ENCODE measurements around the gene EBF4. TPM values are rescaled to one million over a fixed set of nuclear protein-coding genes. Genes with fewer than 3 reads are reported as not detected.

Gene EBF4
- total RNA-seq, 4 donors from 2014 or later, result 1.3 to 7.5 (median 5.4) TPM

DNA sequence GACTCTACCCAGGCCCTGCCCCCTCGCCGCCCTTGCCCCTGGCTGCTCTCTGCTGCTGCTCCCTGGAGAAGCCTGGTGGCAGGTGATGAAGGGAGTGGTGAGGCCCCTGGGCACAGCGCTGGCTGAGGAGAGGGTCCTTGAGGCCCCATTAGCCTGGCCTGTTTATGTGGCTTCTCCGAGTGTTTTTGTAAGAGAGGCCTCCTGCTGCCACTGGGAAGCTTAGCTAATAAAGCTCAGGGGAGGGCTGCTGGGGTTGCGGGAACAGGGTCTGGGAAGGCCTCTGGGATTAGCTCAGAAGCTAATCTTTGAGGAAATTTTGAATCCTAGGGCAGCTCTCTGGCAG is 15.5 kb downstream of the EBF4 start:
- DNase-seq (ENCODE audit: low spot score) (no peak), ATAC-seq (ENCODE audit: low FRiP score) (no peak)
- TF ChIP-seq, protein P1, sequence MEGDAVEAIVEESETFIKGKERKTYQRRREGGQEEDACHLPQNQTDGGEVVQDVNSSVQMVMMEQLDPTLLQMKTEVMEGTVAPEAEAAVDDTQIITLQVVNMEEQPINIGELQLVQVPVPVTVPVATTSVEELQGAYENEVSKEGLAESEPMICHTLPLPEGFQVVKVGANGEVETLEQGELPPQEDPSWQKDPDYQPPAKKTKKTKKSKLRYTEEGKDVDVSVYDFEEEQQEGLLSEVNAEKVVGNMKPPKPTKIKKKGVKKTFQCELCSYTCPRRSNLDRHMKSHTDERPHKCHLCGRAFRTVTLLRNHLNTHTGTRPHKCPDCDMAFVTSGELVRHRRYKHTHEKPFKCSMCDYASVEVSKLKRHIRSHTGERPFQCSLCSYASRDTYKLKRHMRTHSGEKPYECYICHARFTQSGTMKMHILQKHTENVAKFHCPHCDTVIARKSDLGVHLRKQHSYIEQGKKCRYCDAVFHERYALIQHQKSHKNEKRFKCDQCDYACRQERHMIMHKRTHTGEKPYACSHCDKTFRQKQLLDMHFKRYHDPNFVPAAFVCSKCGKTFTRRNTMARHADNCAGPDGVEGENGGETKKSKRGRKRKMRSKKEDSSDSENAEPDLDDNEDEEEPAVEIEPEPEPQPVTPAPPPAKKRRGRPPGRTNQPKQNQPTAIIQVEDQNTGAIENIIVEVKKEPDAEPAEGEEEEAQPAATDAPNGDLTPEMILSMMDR (IDR thresholded peaks at IDR 0.05), result no peak

DNA sequence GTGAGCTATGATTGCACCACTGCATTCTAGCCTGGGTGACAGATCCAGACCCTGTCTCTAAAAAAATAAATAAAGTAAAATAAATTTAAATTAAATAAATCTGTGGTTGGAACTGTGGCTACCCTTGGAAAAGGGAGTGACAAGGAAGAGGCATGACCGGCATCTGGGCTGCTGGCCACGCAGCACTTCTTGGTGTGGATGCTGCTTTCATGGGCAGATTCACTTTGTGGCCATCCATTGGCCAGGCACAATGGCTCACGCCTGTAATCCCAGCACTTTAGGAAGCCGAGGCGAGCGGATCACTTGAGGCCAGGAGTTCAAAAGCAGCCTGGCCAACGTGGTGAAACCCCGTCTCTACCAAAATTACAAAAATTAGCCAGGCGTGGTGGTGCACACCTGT is 16.1 kb downstream of the EBF4 start:
- TF ChIP-seq, protein P1 (IDR thresholded peaks at IDR 0.05), result no peak
- DNase-seq (ENCODE audit: low spot score) (no peak), ATAC-seq (ENCODE audit: low FRiP score) (no peak)

DNA sequence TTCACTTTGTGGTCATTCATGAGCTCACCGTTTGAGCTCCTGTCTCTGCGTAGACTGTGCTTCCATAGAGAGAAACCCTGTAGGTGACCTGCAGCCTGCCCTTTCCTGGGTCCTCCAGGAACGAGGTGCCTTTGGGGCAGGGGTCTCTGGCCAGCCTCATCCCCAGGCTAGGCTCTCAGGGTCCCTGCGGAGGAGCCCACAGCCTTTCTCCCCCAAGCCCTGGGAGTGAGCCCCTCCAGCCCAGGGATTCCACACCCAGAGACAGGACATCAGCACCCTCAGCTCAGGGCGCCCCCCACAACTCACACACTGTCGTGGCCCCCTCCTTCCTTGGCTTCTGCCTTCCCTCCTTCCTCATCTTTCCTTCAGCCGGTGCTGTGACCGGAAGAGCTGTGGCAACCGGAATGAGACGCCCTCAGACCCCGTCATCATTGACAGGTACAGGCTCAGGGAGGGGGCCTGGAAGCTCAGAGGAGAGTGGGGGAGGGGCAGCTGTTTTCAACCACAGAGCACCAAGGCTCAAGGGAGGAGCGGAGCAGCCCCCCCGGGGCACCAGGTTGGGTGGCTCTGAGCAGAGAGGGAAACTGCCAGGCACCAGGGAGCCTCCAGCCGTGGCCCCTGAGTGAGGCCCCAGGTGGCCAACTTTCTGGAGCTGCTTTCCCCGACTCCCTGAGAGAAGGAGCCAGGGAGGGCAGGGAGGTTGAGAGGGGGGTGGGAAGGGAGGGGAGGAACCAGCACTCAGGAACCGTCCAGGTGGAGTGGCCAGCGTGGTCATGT is 16.8 kb downstream of the EBF4 start:
- no peak for ATAC-seq (ENCODE audit: low FRiP score)
- no peak for DNase-seq (ENCODE audit: low spot score)
- TF ChIP-seq, protein P1 (IDR thresholded peaks at IDR 0.05), result no peak

DNA sequence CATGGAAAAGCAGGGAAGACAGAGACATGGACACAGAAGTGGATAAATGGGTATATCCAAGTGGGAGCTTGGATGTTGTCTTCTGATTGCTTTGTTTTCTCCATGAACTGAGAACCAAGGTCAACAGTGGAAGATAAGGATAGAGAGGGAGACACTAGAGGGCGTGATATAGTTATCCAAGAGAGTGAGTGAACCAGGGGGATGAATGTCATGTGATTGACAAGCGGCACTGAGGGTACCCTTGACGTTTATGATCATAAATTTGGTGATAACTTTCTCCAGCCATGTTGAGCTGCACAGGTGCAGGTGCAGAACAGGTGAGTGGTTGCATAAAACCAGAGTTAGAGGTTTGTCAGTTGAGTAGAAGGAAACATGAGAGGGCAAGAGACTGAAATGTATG is 20.7 kb downstream of the EBF4 start:
- TF ChIP-seq, protein P1 (IDR thresholded peaks at IDR 0.05), result no peak
- ATAC-seq (ENCODE audit: low FRiP score) (no peak), DNase-seq (ENCODE audit: low spot score) (no peak)

DNA sequence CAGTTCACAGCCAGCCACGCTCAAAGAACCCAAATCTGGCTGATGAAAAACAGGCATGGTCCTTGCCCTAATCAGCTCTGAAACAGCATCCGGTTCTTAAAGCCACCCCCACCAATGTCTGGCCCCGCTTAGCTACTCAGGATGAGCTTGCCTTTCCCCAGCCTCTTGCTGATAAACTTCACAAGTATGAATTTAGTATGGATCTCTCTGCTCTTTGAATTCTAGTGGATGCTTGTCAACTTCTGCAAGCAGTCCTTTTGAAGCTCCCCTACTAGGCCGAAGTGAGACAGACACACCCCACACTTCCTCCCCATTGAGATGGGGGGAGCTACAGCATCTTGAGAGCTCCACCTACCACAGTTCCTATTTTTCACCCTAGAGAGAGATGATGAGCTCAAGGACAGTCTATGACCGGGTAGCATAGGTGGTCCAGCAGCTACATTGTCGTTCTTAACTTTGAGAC is 36.7 kb downstream of the EBF4 start:
- ATAC-seq (ENCODE audit: low FRiP score) (no peak), DNase-seq (ENCODE audit: low spot score) (no peak)
- TF ChIP-seq, protein P1 (IDR thresholded peaks at IDR 0.05), result no peak

DNA sequence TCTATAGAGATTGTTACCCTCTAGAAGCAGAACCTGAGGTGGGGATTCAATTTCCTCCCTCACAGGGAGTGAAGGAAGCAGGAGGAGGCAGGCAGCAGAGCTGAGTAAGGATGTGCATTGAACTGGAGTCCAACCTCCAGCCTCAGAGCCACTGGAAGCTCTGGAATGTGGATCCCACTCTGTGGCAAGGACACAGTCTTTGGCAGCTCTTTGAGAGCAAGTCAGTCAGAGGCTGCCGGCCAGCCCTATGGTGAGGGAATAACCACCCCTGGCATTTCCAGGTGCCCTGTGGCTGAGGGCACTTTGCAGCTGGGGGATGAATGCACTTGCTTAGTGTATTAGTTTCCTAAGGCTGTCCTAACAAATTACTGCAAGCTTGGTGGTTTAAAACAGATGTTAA is 37.2 kb downstream of the EBF4 start:
- ATAC-seq (ENCODE audit: low FRiP score) (no peak), DNase-seq (ENCODE audit: low spot score) (no peak)
- TF ChIP-seq, protein P1 (IDR thresholded peaks at IDR 0.05), result no peak

DNA sequence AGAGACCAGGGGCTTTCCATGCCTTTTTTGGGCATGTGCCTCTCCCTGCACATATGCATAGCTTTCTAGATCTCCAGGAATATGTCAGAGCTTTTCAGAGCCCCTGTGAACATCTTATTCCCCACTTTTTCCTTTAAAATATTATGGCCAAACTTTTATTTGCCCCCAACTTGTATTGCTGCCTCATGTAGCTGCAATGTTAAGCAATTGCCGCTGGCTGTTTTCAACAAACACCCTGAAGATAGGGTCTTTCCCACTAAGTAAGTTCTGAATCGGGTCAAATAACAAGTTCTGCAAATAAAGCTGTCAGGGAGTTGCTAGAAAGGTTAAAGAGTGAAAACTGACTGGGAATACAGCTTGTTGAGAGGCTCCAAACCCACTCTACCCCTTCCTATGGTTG is 42.3 kb downstream of the EBF4 start:
- DNase-seq (ENCODE audit: low spot score) (no peak), ATAC-seq (ENCODE audit: low FRiP score) (no peak)
- TF ChIP-seq, protein P1 (IDR thresholded peaks at IDR 0.05), result no peak
